Transverse colon (tissue), 4 donors: Measurements from ENCODE around the gene UGT8. TPM values are rescaled to one million over a fixed set of nuclear protein-coding genes. Genes with fewer than 3 reads are reported as not detected.
A peak's percentile ranks its signal among the peaks of the same experiment; 100 is the strongest.
"Not testable (repeated sequence)": the region's sequence is repeated elsewhere in the genome, so short reads cannot be mapped to it uniquely, and the experiment has no call there.

Source experiments
- DNase-seq: peaks from one replicate; pipeline ENCODE4 v3.0.0-alpha.2; 2019
- H3K27ac ChIP-seq, 4 donors: fragments of 200-600 bp; sonication (generic); 2 replicates each; pipeline ENCODE4 v1.5.1; 2016 to 2018; ENCODE audit warnings: inconsistent platforms in 4 of 4
- H3K27me3 ChIP-seq: fragments of 200-600 bp; sonication (generic); 2 replicates; pipeline ENCODE4 v1.5.1; 2017; ENCODE audit warnings: inconsistent platforms
- H3K36me3 ChIP-seq, 4 donors: fragments of 200-600 bp; sonication (generic); 2 replicates each; pipeline ENCODE4 v1.5.1; 2017 to 2019; ENCODE audit warnings: inconsistent platforms in 4 of 4
- H3K4me1 ChIP-seq, 4 donors: fragments of 200-600 bp; sonication (generic); 2 replicates each; pipeline ENCODE4 v1.5.1; 2017 to 2020; ENCODE audit warnings: inconsistent platforms in 4 of 4
- H3K4me3 ChIP-seq, 4 donors: fragments of 200-600 bp; sonication (generic); 1 replicate in 1 of 4; 2 replicates in 3 of 4; pipeline versions ENCODE4 v1.5.1 to v1.6.1; 2017 to 2019; ENCODE audit warnings: inconsistent platforms in 4 of 4
- H3K9me3 ChIP-seq, 2 donors: fragments of 200-600 bp; sonication (generic); 2 replicates each; pipeline ENCODE4 v1.5.1; 2017 to 2019; ENCODE audit warnings: inconsistent platforms in 2 of 2
- EP300 ChIP-seq: sonication (generic); formaldehyde crosslinking; IDR thresholded peaks from one replicate; pipeline ENCODE4 v1.6.1; 2017; ENCODE audit warnings: antibody characterized with exemption, low read depth
- POLR2A ChIP-seq: fragments of 450-650 bp; IDR thresholded peaks from one replicate; pipeline ENCODE4 v1.6.1; 2016; ENCODE audit warnings: antibody characterized with exemption, mild to moderate bottlenecking, moderate library complexity
- POLR2AphosphoS5 ChIP-seq, 3 donors: sonication (generic); formaldehyde crosslinking; IDR thresholded peaks; one replicate each; pipeline ENCODE4 v1.6.1; 2016; ENCODE audit warnings: antibody characterized with exemption in 3 of 3
- WGBS, 2 donors: methylation state at CpG; one replicate each; pipeline ENCODE4 v1.1.5; 2018; ENCODE audit warnings: low coverage in 1 of 2; 5-methylcytosine and 5-hydroxymethylcytosine counted together
- in situ Hi-C, 4 donors: fragments of 200-750 bp; cut with MboI; loops; one replicate each; pipeline versions ENCODE4 v1.15.0 to v1.15.1; 2017; ENCODE audit warnings: low sequenced_read_pairs in 3 of 4, low pct_ligation_motif_present in 1 of 4, low pct_unique_long_range_greater_than_20kb in 1 of 4
- intact Hi-C: fragments of 100-400 bp; cut with DNase I; formaldehyde crosslinking; loops from one replicate; pipeline ENCODE4 v1.15.1; 2023; ENCODE audit warnings: low total_unique reads
- total RNA-seq, 4 donors: library from RNA; depleted of rRNA; stranded (reverse); fragments of >200 nt; gene quantifications; one replicate each; pipeline ENCODE4 v1.1.0, GENCODE V29; 2016
- TF ChIP-seq, protein P1 (sequence below), 5 experiments: fragments of 200-600 bp in 3 of 5; fragments of 450-650 bp in 2 of 5; sonication (generic) in 3 of 5; IDR thresholded peaks; 1 replicate in 2 of 5; 2 replicates in 3 of 5; pipeline ENCODE4 v1.5.1; 2016 to 2017; ENCODE audit warnings: antibody characterized with exemption in 5 of 5, inconsistent platforms in 3 of 5, mild to moderate bottlenecking in 2 of 5, moderate library complexity in 1 of 5

The UGT8 gene
- total RNA-seq, 4 donors from 2014 or later, result 41.0 to 63.6 (median 55.7) TPM

DNA sequence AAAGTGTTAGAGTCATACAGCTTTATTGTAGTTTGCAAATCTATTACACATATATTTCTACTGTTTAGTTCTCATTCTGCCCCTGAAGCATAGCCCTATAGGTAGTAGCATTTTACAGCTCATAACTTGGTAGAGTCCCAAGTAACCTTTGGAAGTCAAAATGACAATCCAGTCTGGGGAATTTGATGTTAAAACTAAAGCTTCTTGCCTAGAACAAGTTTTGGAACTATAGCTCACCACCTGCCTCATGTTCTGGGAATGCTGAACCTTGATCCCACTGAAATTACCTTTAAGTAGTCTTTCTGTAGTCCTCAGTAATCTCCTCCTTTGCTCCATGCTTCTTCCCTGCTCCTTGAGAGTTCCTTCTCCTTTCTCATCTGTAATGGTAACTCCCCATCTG is 8.4 kb downstream of the UGT8 start:
- no peaks in the 10 kb centered on the region for H3K36me3 ChIP-seq
- H3K9me3 ChIP-seq, result no peaks in the 10 kb centered on the region
- DNase-seq, result no peak
- no peaks in the 10 kb centered on the region for H3K27me3 ChIP-seq
- intact Hi-C loops (no loop called here), in situ Hi-C loops (no loop called here)
- peaks cover 2 to 55% (median 25%) of the 10 kb centered on the region in 4 donors for H3K4me1 ChIP-seq
- TF ChIP-seq, protein P1, sequence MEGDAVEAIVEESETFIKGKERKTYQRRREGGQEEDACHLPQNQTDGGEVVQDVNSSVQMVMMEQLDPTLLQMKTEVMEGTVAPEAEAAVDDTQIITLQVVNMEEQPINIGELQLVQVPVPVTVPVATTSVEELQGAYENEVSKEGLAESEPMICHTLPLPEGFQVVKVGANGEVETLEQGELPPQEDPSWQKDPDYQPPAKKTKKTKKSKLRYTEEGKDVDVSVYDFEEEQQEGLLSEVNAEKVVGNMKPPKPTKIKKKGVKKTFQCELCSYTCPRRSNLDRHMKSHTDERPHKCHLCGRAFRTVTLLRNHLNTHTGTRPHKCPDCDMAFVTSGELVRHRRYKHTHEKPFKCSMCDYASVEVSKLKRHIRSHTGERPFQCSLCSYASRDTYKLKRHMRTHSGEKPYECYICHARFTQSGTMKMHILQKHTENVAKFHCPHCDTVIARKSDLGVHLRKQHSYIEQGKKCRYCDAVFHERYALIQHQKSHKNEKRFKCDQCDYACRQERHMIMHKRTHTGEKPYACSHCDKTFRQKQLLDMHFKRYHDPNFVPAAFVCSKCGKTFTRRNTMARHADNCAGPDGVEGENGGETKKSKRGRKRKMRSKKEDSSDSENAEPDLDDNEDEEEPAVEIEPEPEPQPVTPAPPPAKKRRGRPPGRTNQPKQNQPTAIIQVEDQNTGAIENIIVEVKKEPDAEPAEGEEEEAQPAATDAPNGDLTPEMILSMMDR (IDR thresholded peaks at IDR 0.05), result no peak
- no peak for TF ChIP-seq POLR2A
- no peak for TF ChIP-seq EP300
- TF ChIP-seq POLR2AphosphoS5 (IDR thresholded peaks at IDR 0.05), result no peak
- no peak overlapping the region for H3K4me3 ChIP-seq
- H3K27ac ChIP-seq, result peak overlapping the region; percentile 54 to 71 (median 64)

DNA sequence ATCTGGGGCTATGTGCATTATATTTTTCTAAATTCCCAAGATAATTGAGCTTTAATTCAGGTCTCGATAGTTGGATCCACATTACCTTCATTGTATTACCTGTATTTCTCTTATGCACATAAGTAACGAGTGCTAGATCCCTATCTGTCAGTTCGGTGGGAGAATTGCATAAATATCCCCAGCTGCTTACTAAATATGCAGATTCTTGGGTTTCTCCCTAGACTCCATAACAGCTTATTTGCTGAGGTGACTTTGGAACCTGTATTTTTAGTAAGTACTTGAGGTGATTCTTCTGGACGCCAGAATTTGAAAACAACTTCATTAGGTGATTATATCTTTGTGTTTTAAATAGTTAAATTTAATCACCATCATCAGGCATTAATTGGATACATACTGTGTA is 15.0 kb downstream of the UGT8 start:
- 70 to 80% methylated on average over 4 of the region's 4 CpGs for WGBS, 2 donors
- in situ Hi-C loops (no loop called here), intact Hi-C loops (no loop called here)
- Histone ChIP-seq H3K4me1 (peaks cover 0 to 25% (median 7%) of the 10 kb centered on the region in 4 donors), H3K36me3 (no peaks in the 10 kb centered on the region), H3K4me3 (no peak overlapping the region), H3K9me3 (no peaks in the 10 kb centered on the region), H3K27ac (peak overlapping the region in 3 of 4 donors; percentile 24 to 84 (median 82)), H3K27me3 (no peaks in the 10 kb centered on the region)
- DNase-seq, result no peak
- TF ChIP-seq POLR2AphosphoS5 (IDR thresholded peaks at IDR 0.05), result no peak

DNA sequence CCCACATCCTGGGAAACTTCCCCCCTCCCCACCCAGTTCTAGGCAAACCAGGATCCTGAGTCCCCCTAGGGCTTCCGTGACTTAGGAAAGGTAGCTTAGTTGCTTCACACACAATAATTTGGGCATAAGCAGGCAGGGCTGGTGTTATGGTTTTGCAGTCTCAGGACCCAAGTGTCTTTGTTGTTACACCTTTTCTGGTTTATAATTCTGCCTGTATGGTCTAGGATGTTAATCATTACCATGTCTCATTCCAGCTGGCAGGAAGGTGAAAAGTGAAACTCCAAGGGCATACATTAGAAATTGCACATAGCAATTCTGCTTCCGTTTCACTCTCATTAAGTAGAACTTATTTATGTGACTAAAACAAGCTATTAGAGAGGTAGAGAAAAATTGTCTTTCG is 16.8 kb downstream of the UGT8 start:
- TF ChIP-seq POLR2AphosphoS5 (IDR thresholded peaks at IDR 0.05), result peak; percentile 48 to 61 (median 59)
- TF ChIP-seq EP300, result no peak
- TF ChIP-seq, protein P1 (IDR thresholded peaks at IDR 0.05), result no peak
- TF ChIP-seq POLR2A, result no peak
- intact Hi-C loops, result no loop called here
- no peaks in the 10 kb centered on the region for H3K9me3 ChIP-seq
- in situ Hi-C loops, result no loop called here
- H3K27me3 ChIP-seq, result no peaks in the 10 kb centered on the region
- peak overlapping the region in 3 of 4 donors; percentile 14 to 42 (median 23) for H3K4me3 ChIP-seq
- WGBS, 2 donors, result 56 to 60% methylated on average over 1 to 3 of the region's 3 CpGs
- peak overlapping the region; percentile 80 to 84 (median 82) for H3K27ac ChIP-seq
- no peak for DNase-seq
- no peaks in the 10 kb centered on the region for H3K36me3 ChIP-seq
- peaks cover 0 to 23% (median 7%) of the 10 kb centered on the region in 4 donors for H3K4me1 ChIP-seq

DNA sequence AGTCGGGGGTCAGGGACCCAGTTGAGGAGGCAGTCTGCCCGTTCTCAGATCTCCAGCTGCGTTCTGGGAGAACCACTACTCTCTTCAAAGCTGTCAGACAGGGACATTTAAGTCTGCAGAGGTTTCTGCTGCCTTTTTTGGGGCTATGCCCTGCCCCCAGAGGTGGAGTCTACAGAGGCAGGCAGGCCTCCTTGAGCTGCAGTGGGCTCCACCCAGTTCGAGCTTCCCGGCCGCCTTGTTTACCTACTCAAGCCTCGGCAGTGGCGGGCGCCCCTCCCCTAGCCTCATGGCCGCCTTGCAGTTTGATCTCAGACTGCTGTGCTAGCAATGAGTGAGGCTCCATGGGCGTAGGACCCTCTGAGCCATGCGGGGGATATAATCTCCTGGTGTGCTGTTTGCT is 17.4 kb downstream of the UGT8 start:
- H3K36me3 ChIP-seq, H3K9me3 ChIP-seq, intact Hi-C loops, in situ Hi-C loops, H3K27me3 ChIP-seq: not testable (repeated sequence)
- Histone ChIP-seq H3K27ac (peak overlapping the region; percentile 80 to 84 (median 82)), H3K4me3 (peak overlapping the region in 3 of 4 donors; percentile 14 to 42 (median 23)), H3K4me1 (peaks cover 0 to 23% (median 7%) of the 10 kb centered on the region in 4 donors)
- peak; percentile 83 for DNase-seq
- 40 to 60% methylated on average over 1 to 12 of the region's 12 CpGs for WGBS, 2 donors
- TF ChIP-seq, protein P1 (IDR thresholded peaks at IDR 0.05), result peak in 1 of 5 experiments; percentile 36

DNA sequence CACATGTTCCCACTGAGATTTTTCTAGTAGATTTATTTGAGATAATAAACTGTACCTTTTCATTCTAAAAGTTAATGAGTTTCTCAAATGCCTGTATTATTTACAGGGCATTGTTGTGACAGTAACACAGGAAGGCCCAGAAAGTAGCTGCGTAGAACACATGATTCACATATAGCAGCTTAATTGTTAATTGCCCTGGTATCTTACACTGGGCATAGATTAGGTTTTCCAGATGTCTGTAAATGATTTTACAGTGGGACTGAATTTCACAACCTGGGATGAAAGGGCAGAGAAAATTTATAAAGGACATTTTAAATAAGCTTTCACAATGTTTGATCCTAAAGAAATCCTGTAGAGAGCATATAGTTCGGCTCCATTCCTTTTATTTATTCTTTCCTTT is 27.6 kb downstream of the UGT8 start:
- TF ChIP-seq POLR2AphosphoS5 (IDR thresholded peaks at IDR 0.05) (no peak), EP300 (no peak), POLR2A (no peak)
- TF ChIP-seq, protein P1 (IDR thresholded peaks at IDR 0.05), result no peak

More for the DNA sequence above, 27.6 kb downstream of the UGT8 start:
- intact Hi-C loops (no loop called here), in situ Hi-C loops (no loop called here)
- Histone ChIP-seq H3K4me3 (no peak overlapping the region), H3K4me1 (peaks cover 0 to 13% (median 2%) of the 10 kb centered on the region in 4 donors), H3K27ac (no peak overlapping the region), H3K36me3 (no peaks in the 10 kb centered on the region), H3K9me3 (no peaks in the 10 kb centered on the region), H3K27me3 (no peaks in the 10 kb centered on the region)
- no peak for DNase-seq
- WGBS, 2 donors, result 51 to 69% methylated on average over 2 of the region's 2 CpGs
